Measurements from ENCODE around the gene POFUT2. TPM values are rescaled to one million over a fixed set of nuclear protein-coding genes. Genes with fewer than 3 reads are reported as not detected.

POFUT2 gene
- total RNA-seq, 1 donor from 2014 or later = 9.0 TPM

GRCh38 chr21:45254460-45254930, 33.2 kb downstream of the POFUT2 start:
- DNase-seq (ENCODE audit: low read depth) = no peak
- no peak overlapping the region for H3K4me3 ChIP-seq (ENCODE audit: low read depth, low read length)
- no peak for TF ChIP-seq CTCF (IDR thresholded peaks at IDR 0.05; ENCODE audit: insufficient read depth, low read length, severe bottlenecking)
- peaks cover 2% of the 10 kb centered on the region for H3K27me3 ChIP-seq (ENCODE audit: control insufficient read depth, insufficient read depth, low read length)
- FAIRE-seq = no peak
- no peaks in the 10 kb centered on the region for H3K36me3 ChIP-seq (ENCODE audit: control insufficient read depth, insufficient read depth, low read length)

- Histone ChIP-seq H3K4me3 (ENCODE audit: low read depth, low read length) (no peak overlapping the region), H3K36me3 (ENCODE audit: control insufficient read depth, insufficient read depth, low read length) (no peaks in the 10 kb centered on the region), H3K27me3 (ENCODE audit: control insufficient read depth, insufficient read depth, low read length) (no peaks in the 10 kb centered on the region)
- DNase-seq (ENCODE audit: low read depth) (no peak), FAIRE-seq (no peak)
- TF ChIP-seq CTCF (IDR thresholded peaks at IDR 0.05; ENCODE audit: insufficient read depth, low read length, severe bottlenecking) = no peak
Measured at GRCh38 chr21:45253633-45254459, 33.8 kb downstream of the POFUT2 start.

- DNase-seq (ENCODE audit: low read depth) (peak; percentile 7), FAIRE-seq (no peak)
- no peaks in the 10 kb centered on the region for H3K36me3 ChIP-seq (ENCODE audit: control insufficient read depth, insufficient read depth, low read length)
- TF ChIP-seq CTCF (IDR thresholded peaks at IDR 0.05; ENCODE audit: insufficient read depth, low read length, severe bottlenecking) = no peak
- H3K4me3 ChIP-seq (ENCODE audit: low read depth, low read length) = no peak overlapping the region
- peaks cover under 1% of the 10 kb centered on the region for H3K27me3 ChIP-seq (ENCODE audit: control insufficient read depth, insufficient read depth, low read length)
Measured at GRCh38 chr21:45253180-45253579, 34.5 kb downstream of the POFUT2 start.

- TF ChIP-seq CTCF (IDR thresholded peaks at IDR 0.05; ENCODE audit: insufficient read depth, low read length, severe bottlenecking) = no peak
- Histone ChIP-seq H3K27me3 (ENCODE audit: control insufficient read depth, insufficient read depth, low read length) (peaks cover 1% of the 10 kb centered on the region), H3K36me3 (ENCODE audit: control insufficient read depth, insufficient read depth, low read length) (no peaks in the 10 kb centered on the region), H3K4me3 (ENCODE audit: low read depth, low read length) (no peak overlapping the region)
- no peak for FAIRE-seq
- DNase-seq (ENCODE audit: low read depth) = no peak
Measured at GRCh38 chr21:45252448-45252925, 35.2 kb downstream of the POFUT2 start.

- TF ChIP-seq CTCF (IDR thresholded peaks at IDR 0.05; ENCODE audit: insufficient read depth, low read length, severe bottlenecking) = no peak
- H3K4me3 ChIP-seq (ENCODE audit: low read depth, low read length) = no peak overlapping the region
- DNase-seq (ENCODE audit: low read depth) (no peak), FAIRE-seq (no peak)
- H3K27me3 ChIP-seq (ENCODE audit: control insufficient read depth, insufficient read depth, low read length) = peaks cover 1% of the 10 kb centered on the region
- H3K36me3 ChIP-seq (ENCODE audit: control insufficient read depth, insufficient read depth, low read length) = no peaks in the 10 kb centered on the region
Measured at GRCh38 chr21:45251635-45252447, 35.9 kb downstream of the POFUT2 start.

Measured in bronchial epithelial cell (primary cell).